K562 (cell line): ENCODE results near the gene CD164L2. TPM values are rescaled to one million over a fixed set of nuclear protein-coding genes. Genes with fewer than 3 reads are reported as not detected.

ENCODE experiments used
- HDGF ChIP-seq: fragments of 450-650 bp; IDR thresholded peaks from 2 replicates; pipeline ENCODE4 v1.6.1; 2016
- KLF13 ChIP-seq: fragments of 450-650 bp; IDR thresholded peaks from 2 replicates; pipeline ENCODE4 v1.6.1; 2016; ENCODE audit warnings: missing genetic modification characterization, low read depth, mild to moderate bottlenecking, missing compliant biosample characterization, moderate library complexity, borderline replicate concordance
- POU5F1 ChIP-seq: fragments of 150-350 bp; IDR thresholded peaks from 2 replicates; pipeline ENCODE4 v1.6.1; 2014; ENCODE audit warnings: borderline replicate concordance, low read length, low read depth, mild to moderate bottlenecking; ENCODE audit not compliant: partially characterized antibody
- PRDM10 ChIP-seq: fragments of 450-650 bp; IDR thresholded peaks from 2 replicates; pipeline ENCODE4 v1.6.1; 2018; ENCODE audit not compliant: partially characterized antibody
- RAD21 ChIP-seq, 2 experiments: fragments of 250-450 bp in 1 of 2; fragments of 450-650 bp in 1 of 2; sonication (Bioruptor Pico) in 1 of 2; formaldehyde crosslinking in 1 of 2; IDR thresholded peaks in 1 of 2; conservative IDR thresholded peaks in 1 of 2; 2 replicates each; pipeline versions ENCODE4 v1.4.0 to v1.8.0; 2020 to 2022; ENCODE audit warnings: mild to moderate bottlenecking in 2 of 2, moderate library complexity in 1 of 2
- TCFL5 ChIP-seq: fragments of 250-450 bp; sonication (Bioruptor Pico); conservative IDR thresholded peaks from 2 replicates; pipeline ENCODE4 v1.6.1; 2021; ENCODE audit warnings: mild to moderate bottlenecking, moderate library complexity, matching md5 sums
- ZNF174 ChIP-seq: fragments of 250-450 bp; sonication (Bioruptor Pico); IDR thresholded peaks from 2 replicates; pipeline ENCODE4 v1.4.0; 2020; ENCODE audit warnings: mild to moderate bottlenecking
- ZNF224 ChIP-seq: sonication (generic); formaldehyde crosslinking; IDR thresholded peaks from 2 replicates; pipeline ENCODE4 v1.8.0; 2022; ENCODE audit warnings: mild to moderate bottlenecking, missing genetic modification reagents
- ZNF347 ChIP-seq: fragments of 450-650 bp; formaldehyde crosslinking; IDR thresholded peaks from 2 replicates; pipeline ENCODE4 v1.4.0; 2020; ENCODE audit warnings: low read depth, mild to moderate bottlenecking, moderate library complexity
- ZNF778 ChIP-seq: fragments of 450-650 bp; formaldehyde crosslinking; IDR thresholded peaks from 2 replicates; pipeline ENCODE4 v1.4.0; 2020; ENCODE audit warnings: mild to moderate bottlenecking, moderate library complexity
- polyA plus RNA-seq, 8 experiments: library from polyadenylated mRNA; depleted of rRNA in 4 of 8; stranded (reverse) in 5 of 8; unstranded in 3 of 8; fragments of >200 nt; fragmentation: Nextera tagmentation in 2 of 8; fragmentation: Illumina TruSeq in 1 of 8; extraction: Ambion mirVana in 2 of 8; extraction: Trizol in 1 of 8; gene quantifications; 2 replicates each; pipeline versions ENCODE4 v1.2.1 to v1.2.3, GENCODE V29; 2011 to 2014; ENCODE audit warnings: inconsistent platforms in 1 of 8, missing spikeins in 1 of 8
- total RNA-seq, 7 experiments: library from RNA; depleted of rRNA in 6 of 7; stranded (reverse); fragments of >200 nt in 6 of 7; fragmentation: Illumina TruSeq in 2 of 7; extraction: Trizol in 2 of 7; gene quantifications; 2 replicates each; pipeline versions ENCODE4 v1.2.1 to v1.2.3, GENCODE V29; 2011 to 2021; ENCODE audit warnings: low replicate concordance in 1 of 7
- TF ChIP-seq, protein P1 (sequence below), 2 experiments: IDR thresholded peaks; 2 replicates each; pipeline ENCODE4 v1.6.1; 2011; ENCODE audit warnings: borderline replicate concordance in 1 of 2, control low read depth in 1 of 2, low read depth in 1 of 2, low read length in 1 of 2, mild to moderate bottlenecking in 1 of 2, mixed read lengths in 1 of 2, moderate library complexity in 1 of 2; ENCODE audit not compliant: insufficient read depth in 1 of 2, insufficient read length in 1 of 2, poor library complexity in 1 of 2, severe bottlenecking in 1 of 2; ENCODE audit errors: extremely low read depth in 1 of 2
- TF ChIP-seq, protein P2 (sequence below): fragments of 450-650 bp; formaldehyde crosslinking; IDR thresholded peaks from 2 replicates; pipeline ENCODE4 v1.4.0; 2020; ENCODE audit warnings: mild to moderate bottlenecking, moderate library complexity
- TF ChIP-seq, protein P3 (sequence below): fragments of 450-650 bp; IDR thresholded peaks from 2 replicates; pipeline ENCODE4 v1.6.1; 2016; ENCODE audit warnings: low read depth, mild to moderate bottlenecking, moderate library complexity
- TF ChIP-seq, protein P4 (sequence below): sonication (generic); formaldehyde crosslinking; IDR thresholded peaks from 2 replicates; pipeline ENCODE4 v1.5.0; 2020; ENCODE audit warnings: missing genetic modification reagents
- TF ChIP-seq, protein P5 (sequence below): IDR thresholded peaks from 2 replicates; pipeline ENCODE4 v1.6.1; 2011; ENCODE audit warnings: borderline replicate concordance, low read depth, mild to moderate bottlenecking, moderate library complexity, low read length; ENCODE audit not compliant: insufficient read depth, poor library complexity, severe bottlenecking

CD164L2 gene
- total and polyA plus RNA-seq, 9 of the 15 experiments (the other 6 are each of a cell fraction or from before 2014, with no cell fraction given) = 0.08 to 0.92 (median 0.38) TPM; not detected in 1

DNA sequence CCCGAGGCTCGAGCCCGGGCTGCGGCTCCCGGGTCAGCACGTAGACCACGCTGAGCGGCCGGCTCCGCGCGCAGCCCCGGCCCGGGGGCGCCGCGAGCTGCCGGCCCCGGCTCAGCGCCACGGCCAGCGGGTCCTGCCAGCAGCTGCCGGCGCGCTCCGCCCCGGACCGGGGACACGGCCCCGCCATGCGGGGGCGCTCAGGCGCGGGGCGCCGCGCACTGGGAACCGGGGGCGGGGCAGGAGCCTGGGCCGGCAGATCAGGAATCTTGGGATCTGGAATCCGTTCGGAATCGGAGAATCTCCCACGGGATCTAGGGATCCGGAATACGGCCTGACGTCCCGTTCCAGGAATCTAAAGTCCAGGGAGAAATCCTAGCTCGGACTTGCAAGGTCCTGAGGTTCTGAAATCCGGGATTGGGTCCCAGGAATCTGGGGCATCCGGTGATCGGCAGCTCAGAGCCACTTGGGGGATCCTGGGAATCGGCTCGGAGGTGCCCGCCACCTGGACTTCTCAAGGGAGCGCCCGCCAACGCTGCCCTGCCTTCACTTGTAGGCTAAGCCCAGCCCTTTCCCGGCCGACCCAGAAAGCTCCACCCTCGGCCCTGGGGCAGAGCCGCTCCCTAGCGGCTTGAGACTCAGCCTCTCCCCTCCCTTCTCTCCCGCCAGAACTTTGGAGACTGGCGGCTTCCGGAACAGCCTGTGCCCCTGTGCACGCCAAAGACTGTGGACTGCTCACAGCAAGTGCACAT, 16.5 kb downstream of the CD164L2 start, which contains the start of gene MAP3K6 (continued):
- TF ChIP-seq, protein P1, sequence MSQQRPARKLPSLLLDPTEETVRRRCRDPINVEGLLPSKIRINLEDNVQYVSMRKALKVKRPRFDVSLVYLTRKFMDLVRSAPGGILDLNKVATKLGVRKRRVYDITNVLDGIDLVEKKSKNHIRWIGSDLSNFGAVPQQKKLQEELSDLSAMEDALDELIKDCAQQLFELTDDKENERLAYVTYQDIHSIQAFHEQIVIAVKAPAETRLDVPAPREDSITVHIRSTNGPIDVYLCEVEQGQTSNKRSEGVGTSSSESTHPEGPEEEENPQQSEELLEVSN (IDR thresholded peaks at IDR 0.05; ENCODE audit: borderline replicate concordance in 1 of 2, extremely low read depth in 1 of 2, insufficient read depth in 1 of 2, insufficient read length in 1 of 2, low read depth in 1 of 2, low read length in 1 of 2, poor library complexity in 1 of 2, severe bottlenecking in 1 of 2) = peak; percentile 49 to 72
- TF ChIP-seq HDGF (no peak), PRDM10 (no peak), ZNF174 (no peak), POU5F1 (no peak), TCFL5 (CRISPR knock-in tag) (no peak), ZNF224 (no peak), ZNF347 (CRISPR knock-in tag) (no peak), RAD21 (CRISPR knock-in tag; conservative IDR thresholded peaks at IDR 0.05 in 1 of 2, IDR thresholded peaks at IDR 0.05 in 1 of 2) (peak in 1 of 2 experiments; percentile 45; a peak in 2 of 4 replicates), KLF13 (tag) (no peak), ZNF778 (no peak)
- TF ChIP-seq, protein P2, sequence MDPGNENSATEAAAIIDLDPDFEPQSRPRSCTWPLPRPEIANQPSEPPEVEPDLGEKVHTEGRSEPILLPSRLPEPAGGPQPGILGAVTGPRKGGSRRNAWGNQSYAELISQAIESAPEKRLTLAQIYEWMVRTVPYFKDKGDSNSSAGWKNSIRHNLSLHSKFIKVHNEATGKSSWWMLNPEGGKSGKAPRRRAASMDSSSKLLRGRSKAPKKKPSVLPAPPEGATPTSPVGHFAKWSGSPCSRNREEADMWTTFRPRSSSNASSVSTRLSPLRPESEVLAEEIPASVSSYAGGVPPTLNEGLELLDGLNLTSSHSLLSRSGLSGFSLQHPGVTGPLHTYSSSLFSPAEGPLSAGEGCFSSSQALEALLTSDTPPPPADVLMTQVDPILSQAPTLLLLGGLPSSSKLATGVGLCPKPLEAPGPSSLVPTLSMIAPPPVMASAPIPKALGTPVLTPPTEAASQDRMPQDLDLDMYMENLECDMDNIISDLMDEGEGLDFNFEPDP (CRISPR knock-in tag) = no peak
- TF ChIP-seq, protein P3, sequence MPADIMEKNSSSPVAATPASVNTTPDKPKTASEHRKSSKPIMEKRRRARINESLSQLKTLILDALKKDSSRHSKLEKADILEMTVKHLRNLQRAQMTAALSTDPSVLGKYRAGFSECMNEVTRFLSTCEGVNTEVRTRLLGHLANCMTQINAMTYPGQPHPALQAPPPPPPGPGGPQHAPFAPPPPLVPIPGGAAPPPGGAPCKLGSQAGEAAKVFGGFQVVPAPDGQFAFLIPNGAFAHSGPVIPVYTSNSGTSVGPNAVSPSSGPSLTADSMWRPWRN = no peak
- TF ChIP-seq, protein P4, sequence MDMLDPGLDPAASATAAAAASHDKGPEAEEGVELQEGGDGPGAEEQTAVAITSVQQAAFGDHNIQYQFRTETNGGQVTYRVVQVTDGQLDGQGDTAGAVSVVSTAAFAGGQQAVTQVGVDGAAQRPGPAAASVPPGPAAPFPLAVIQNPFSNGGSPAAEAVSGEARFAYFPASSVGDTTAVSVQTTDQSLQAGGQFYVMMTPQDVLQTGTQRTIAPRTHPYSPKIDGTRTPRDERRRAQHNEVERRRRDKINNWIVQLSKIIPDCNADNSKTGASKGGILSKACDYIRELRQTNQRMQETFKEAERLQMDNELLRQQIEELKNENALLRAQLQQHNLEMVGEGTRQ (CRISPR knock-in tag) = no peak
- TF ChIP-seq, protein P5, sequence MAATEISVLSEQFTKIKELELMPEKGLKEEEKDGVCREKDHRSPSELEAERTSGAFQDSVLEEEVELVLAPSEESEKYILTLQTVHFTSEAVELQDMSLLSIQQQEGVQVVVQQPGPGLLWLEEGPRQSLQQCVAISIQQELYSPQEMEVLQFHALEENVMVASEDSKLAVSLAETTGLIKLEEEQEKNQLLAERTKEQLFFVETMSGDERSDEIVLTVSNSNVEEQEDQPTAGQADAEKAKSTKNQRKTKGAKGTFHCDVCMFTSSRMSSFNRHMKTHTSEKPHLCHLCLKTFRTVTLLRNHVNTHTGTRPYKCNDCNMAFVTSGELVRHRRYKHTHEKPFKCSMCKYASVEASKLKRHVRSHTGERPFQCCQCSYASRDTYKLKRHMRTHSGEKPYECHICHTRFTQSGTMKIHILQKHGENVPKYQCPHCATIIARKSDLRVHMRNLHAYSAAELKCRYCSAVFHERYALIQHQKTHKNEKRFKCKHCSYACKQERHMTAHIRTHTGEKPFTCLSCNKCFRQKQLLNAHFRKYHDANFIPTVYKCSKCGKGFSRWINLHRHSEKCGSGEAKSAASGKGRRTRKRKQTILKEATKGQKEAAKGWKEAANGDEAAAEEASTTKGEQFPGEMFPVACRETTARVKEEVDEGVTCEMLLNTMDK = peak; percentile 99
